ENCODE data around the gene CTXN1. TPM values are rescaled to one million over a fixed set of nuclear protein-coding genes. Genes with fewer than 3 reads are reported as not detected.
"Not testable (repeated sequence)": the region's sequence is repeated elsewhere in the genome, so short reads cannot be mapped to it uniquely, and the experiment has no call there.

CTXN1 gene
- total RNA-seq, 2 experiments from 2014 or later, result 1.0 TPM; not detected in 1

- no TSS peak for BruUV-seq (replicated peaks)
- CTCF ChIA-PET (ENCODE audit: unreplicated experiment), result interaction anchor here (0.6 kb wide), 2 partner anchors 16 to 28 kb away, joined by 3 read pairs; no protein-coding TSS in a partner anchor
- H2AFZ ChIP-seq (ENCODE audit: low read length), result no peak overlapping the region
- no peak overlapping the region for H3K27ac ChIP-seq (ENCODE audit: low read depth, low read length, poor library complexity, severe bottlenecking)
- H3K9me3 ChIP-seq (ENCODE audit: low read length), result no peaks in the 10 kb centered on the region
- no peaks in the 10 kb centered on the region for H3K9me2 ChIP-seq (ENCODE audit: insufficient read depth, low read length)
- intact Hi-C loops (cut with micrococcal nuclease; ENCODE audit: unreplicated experiment), result no loop called here
- TF ChIP-seq CTCF (conservative IDR thresholded peaks at IDR 0.05; ENCODE audit: low read length), result no peak
- no peak for TF ChIP-seq EZH2phosphoT487 (IDR thresholded peaks at IDR 0.05; ENCODE audit: borderline replicate concordance, low read depth, low read length)
- POLR2A ChIA-PET, result no interaction called here
- no peaks in the 10 kb centered on the region for H3K4me1 ChIP-seq (ENCODE audit: insufficient read depth, low read length, poor library complexity, severe bottlenecking)
- DNase-seq (ENCODE audit: low spot score), result no peak
- H3K4me3 ChIP-seq (ENCODE audit: low read depth, low read length, poor library complexity, severe bottlenecking), result no peak overlapping the region
- H4K20me1 ChIP-seq (ENCODE audit: insufficient read depth, low read length), result no peaks in the 10 kb centered on the region
- H3K36me3 ChIP-seq (ENCODE audit: insufficient read depth, low read length), result no peaks in the 10 kb centered on the region
- no peak overlapping the region for H3K4me2 ChIP-seq (ENCODE audit: low read length)
- no peaks in the 10 kb centered on the region for H3K79me2 ChIP-seq (ENCODE audit: insufficient read depth, low read depth, low read length)
Measured at GRCh38 chr19:7897292-7897691, 28.6 kb downstream of the CTXN1 start.

GRCh38 chr19:7895565-7895964, 30.4 kb downstream of the CTXN1 start:
- Histone ChIP-seq H3K36me3 (ENCODE audit: insufficient read depth, low read length) (no peaks in the 10 kb centered on the region), H3K27ac (ENCODE audit: low read depth, low read length, poor library complexity, severe bottlenecking) (no peak overlapping the region), H4K20me1 (ENCODE audit: insufficient read depth, low read length) (no peaks in the 10 kb centered on the region), H2AFZ (ENCODE audit: low read length) (no peak overlapping the region), H3K79me2 (ENCODE audit: insufficient read depth, low read depth, low read length) (no peaks in the 10 kb centered on the region), H3K4me1 (ENCODE audit: insufficient read depth, low read length, poor library complexity, severe bottlenecking) (no peaks in the 10 kb centered on the region), H3K9me3 (ENCODE audit: low read length) (no peaks in the 10 kb centered on the region), H3K4me3 (ENCODE audit: low read depth, low read length, poor library complexity, severe bottlenecking) (no peak overlapping the region), H3K9me2 (ENCODE audit: insufficient read depth, low read length) (no peaks in the 10 kb centered on the region), H3K4me2 (ENCODE audit: low read length) (no peak overlapping the region)
- ChIA-PET POLR2A (no interaction called here), CTCF (ENCODE audit: unreplicated experiment) (no interaction called here)
- no TSS peak for BruUV-seq (replicated peaks)
- intact Hi-C loops (cut with micrococcal nuclease; ENCODE audit: unreplicated experiment), result no loop called here
- DNase-seq (ENCODE audit: low spot score), result no peak
- no peak for TF ChIP-seq CTCF (conservative IDR thresholded peaks at IDR 0.05; ENCODE audit: low read length)
- no peak for TF ChIP-seq EZH2phosphoT487 (IDR thresholded peaks at IDR 0.05; ENCODE audit: borderline replicate concordance, low read depth, low read length)

GRCh38 chr19:7894612-7895309, 31.2 kb downstream of the CTXN1 start:
- Histone ChIP-seq H3K9me2 (ENCODE audit: insufficient read depth, low read length) (no peaks in the 10 kb centered on the region), H3K4me1 (ENCODE audit: insufficient read depth, low read length, poor library complexity, severe bottlenecking) (no peaks in the 10 kb centered on the region), H3K4me2 (ENCODE audit: low read length) (no peak overlapping the region), H3K36me3 (ENCODE audit: insufficient read depth, low read length) (no peaks in the 10 kb centered on the region), H3K27ac (ENCODE audit: low read depth, low read length, poor library complexity, severe bottlenecking) (no peak overlapping the region), H2AFZ (ENCODE audit: low read length) (no peak overlapping the region), H3K9me3 (ENCODE audit: low read length) (no peaks in the 10 kb centered on the region), H4K20me1 (ENCODE audit: insufficient read depth, low read length) (no peaks in the 10 kb centered on the region), H3K79me2 (ENCODE audit: insufficient read depth, low read depth, low read length) (no peaks in the 10 kb centered on the region), H3K4me3 (ENCODE audit: low read depth, low read length, poor library complexity, severe bottlenecking) (no peak overlapping the region)
- no peak for TF ChIP-seq CTCF (conservative IDR thresholded peaks at IDR 0.05; ENCODE audit: low read length)
- no peak for TF ChIP-seq EZH2phosphoT487 (IDR thresholded peaks at IDR 0.05; ENCODE audit: borderline replicate concordance, low read depth, low read length)
- BruUV-seq (replicated peaks), result no TSS peak
- CTCF ChIA-PET (ENCODE audit: unreplicated experiment), result interaction anchor here (0.5 kb wide), 1 partner anchor 25 kb away, joined by 3 read pairs; no protein-coding TSS in a partner anchor
- POLR2A ChIA-PET, result no interaction called here
- no peak for DNase-seq (ENCODE audit: low spot score)
- intact Hi-C loops (cut with micrococcal nuclease; ENCODE audit: unreplicated experiment), result no loop called here

- H3K36me3 ChIP-seq (ENCODE audit: insufficient read depth, low read length); CTCF ChIA-PET (ENCODE audit: unreplicated experiment); H3K4me3 ChIP-seq (ENCODE audit: low read depth, low read length, poor library complexity, severe bottlenecking); H3K9me2 ChIP-seq (ENCODE audit: insufficient read depth, low read length); BruUV-seq (replicated peaks); H3K4me1 ChIP-seq (ENCODE audit: insufficient read depth, low read length, poor library complexity, severe bottlenecking); H2AFZ ChIP-seq (ENCODE audit: low read length); H3K79me2 ChIP-seq (ENCODE audit: insufficient read depth, low read depth, low read length); H3K4me2 ChIP-seq (ENCODE audit: low read length); H3K27ac ChIP-seq (ENCODE audit: low read depth, low read length, poor library complexity, severe bottlenecking); H4K20me1 ChIP-seq (ENCODE audit: insufficient read depth, low read length); H3K9me3 ChIP-seq (ENCODE audit: low read length); DNase-seq (ENCODE audit: low spot score); intact Hi-C loops (cut with micrococcal nuclease; ENCODE audit: unreplicated experiment): not testable (repeated sequence)
- POLR2A ChIA-PET, result interaction anchor here (0.6 kb wide), 1 partner anchor 549 kb away, joined by 3 read pairs; no protein-coding TSS in a partner anchor
Measured at GRCh38 chr19:7893362-7894101, 32.4 kb downstream of the CTXN1 start.

Data from OCI-LY7 (cell line).